HG02798 (cell line): ENCODE measurements around the gene FSTL1.

Experiments used
- ATAC-seq: cut with Tn5 transposase; IDR thresholded peaks from one replicate; pipeline ENCODE4 v1.9.1; 2021; ENCODE audit warnings: mild to moderate bottlenecking; ENCODE audit not compliant: unreplicated experiment, poor library complexity

Gene FSTL1

DNA sequence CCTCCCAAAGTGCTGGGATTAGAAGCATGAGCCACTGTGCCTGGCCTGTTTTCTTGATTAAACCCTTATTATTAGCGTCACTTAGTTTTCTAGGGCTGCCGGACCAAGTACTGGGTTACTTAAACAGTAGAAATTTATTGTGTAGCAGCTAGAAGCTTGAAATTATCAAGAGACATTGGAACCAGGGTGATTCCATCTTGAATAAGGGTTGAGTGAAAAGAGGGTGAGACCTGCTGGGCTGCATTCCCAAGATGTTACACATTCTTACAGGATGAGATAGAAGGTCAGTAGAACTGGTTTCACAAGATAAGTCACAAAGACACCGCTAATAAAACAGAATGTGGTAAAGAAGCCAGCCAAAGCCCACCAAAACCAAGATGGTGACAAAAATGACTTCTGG, 18.6 kb upstream of the FSTL1 start:
- no peak for ATAC-seq

DNA sequence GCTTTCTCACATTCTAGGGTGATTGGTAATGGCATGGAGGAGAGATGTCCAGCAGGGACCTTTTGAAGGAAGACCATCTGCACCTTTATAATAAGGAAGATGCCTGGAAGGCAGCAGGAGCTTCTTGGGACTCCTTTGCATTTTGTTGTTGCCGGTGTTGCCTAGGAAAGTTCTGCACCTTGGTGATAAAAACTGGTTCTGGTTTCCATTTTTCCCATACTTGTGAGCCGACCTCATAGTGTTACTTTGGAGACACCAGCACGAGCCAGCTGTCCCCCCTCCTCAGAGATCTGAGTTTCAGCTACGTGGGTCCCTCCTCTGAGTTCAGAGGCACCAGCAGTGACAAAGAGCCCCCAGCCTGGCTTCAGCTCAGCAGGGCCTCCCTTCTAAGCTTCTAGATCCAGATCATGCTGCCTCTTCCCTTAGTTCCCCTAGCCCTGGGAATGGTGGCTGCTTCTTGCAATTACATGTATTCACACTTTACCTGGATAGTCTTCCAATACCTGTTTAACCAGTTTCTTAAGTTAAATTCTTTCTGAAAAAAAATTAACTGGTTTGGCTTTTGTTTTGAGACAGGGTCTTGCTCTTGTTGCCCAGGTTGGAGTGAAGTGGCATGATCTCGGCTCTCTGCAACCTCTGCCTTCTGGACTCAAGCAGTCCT, 18.0 kb upstream of the FSTL1 start:
- no peak for ATAC-seq

GRCh38 chr3:120462409-120462959, 11.7 kb upstream of the FSTL1 start:
- ATAC-seq = no peak

GRCh38 chr3:120461416-120461815, 10.6 kb upstream of the FSTL1 start:
- no peak for ATAC-seq

DNA sequence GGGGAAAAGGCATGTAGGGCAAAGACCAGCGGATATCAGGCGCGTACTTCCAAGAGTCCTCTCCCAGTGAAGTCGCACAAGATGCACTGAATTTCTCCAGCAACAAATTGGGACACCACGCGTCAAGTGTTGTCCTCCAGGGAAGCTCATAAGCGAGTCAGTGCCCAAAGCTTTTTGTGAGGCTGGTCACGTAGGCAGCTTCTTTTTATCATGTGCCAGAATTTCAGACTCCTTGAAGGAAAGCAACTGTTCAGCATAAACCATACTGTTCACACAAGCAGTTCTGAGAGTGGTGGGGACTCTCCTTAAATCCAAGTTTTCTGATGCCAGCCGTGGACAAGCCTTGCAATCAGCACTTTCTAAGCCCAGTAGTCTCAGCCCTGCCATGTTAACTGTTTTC, 10.1 kb upstream of the FSTL1 start:
- ATAC-seq = no peak

DNA sequence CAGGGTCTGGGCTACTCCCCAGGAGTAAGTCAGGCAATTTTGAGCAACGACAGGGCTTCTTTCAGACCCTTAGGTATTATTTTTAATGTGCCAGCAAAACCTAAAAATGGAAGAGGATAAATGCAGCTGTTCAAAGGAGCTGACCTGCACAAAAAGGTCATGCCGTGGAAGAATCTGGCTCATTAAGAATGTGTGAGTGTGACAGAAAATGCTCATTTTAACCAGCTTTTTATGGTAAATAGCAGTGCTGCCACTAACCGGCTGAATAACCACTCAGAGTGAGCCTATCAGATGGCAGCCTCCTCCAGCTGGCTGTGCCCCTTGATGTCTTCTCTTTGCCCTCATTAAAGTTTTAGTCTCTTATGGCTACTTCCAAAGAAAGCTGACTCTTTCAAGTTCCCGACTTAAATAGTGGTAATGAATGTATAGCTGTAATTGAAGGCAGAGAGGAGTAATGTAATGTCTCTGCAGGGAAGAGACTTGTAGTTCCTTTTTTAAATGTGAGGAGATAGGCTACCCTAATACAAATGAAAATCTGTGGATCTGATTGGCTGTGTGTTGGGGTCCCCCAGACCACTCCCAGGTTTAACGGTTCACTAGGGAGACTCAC, 9.5 kb upstream of the FSTL1 start:
- no peak for ATAC-seq

- ATAC-seq = no peak
Observed at GRCh38 chr3:120459196-120459595, 8.4 kb upstream of the FSTL1 start.

GRCh38 chr3:120457827-120458226, 7.0 kb upstream of the FSTL1 start:
- ATAC-seq = no peak

DNA sequence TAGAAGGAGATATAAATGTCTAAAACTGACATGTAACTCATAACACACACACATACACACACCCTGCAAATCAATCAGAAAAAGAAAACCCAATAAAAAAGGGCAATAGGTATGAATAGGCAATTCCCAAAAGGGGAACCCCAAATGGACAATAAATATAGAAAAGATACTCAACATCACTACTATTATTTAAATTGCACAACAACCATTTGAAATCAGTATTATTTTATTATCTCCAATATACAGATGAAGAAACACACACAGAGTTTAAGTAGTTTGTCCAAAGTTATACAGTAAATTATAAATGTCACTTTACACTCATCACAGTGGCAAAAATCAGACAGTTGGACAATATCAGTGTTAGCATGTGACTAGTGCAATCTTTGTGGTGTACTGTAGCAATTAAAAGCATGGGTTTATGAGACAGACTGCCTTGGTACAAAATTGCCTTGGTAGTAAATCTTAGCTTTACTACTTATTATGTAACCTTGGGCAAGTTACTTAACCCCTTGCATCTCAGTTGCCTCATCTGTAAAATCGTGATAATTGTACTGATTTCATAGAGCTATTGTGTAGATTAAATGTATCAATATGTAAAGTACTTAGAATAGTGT, 3.4 kb upstream of the FSTL1 start:
- no peak for ATAC-seq

GRCh38 chr3:120452816-120453215, 2.0 kb upstream of the FSTL1 start:
- ATAC-seq = no peak

DNA sequence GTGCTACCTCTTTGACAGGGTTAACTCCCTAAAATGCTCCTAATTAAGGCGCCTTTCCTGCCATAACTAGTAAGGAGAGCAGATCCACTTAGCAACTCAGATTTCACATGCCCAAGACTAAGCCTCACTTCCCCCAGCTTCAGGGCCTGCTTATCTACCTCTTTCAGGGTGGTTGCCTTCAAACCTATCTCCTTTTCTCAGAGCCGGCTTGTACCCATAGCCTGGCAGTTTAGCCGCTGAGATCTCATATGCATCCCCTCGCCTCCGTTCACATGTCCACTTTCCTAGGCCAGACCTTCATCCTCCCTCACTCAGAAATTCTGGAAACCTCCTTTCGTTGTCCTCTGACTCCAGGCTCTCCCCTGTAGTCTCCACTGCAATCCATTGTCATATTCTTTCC, 1.0 kb upstream of the FSTL1 start:
- no peak for ATAC-seq

- ATAC-seq = no peak
Observed at GRCh38 chr3:120451272-120451761, 525 bp upstream of the FSTL1 start.

DNA sequence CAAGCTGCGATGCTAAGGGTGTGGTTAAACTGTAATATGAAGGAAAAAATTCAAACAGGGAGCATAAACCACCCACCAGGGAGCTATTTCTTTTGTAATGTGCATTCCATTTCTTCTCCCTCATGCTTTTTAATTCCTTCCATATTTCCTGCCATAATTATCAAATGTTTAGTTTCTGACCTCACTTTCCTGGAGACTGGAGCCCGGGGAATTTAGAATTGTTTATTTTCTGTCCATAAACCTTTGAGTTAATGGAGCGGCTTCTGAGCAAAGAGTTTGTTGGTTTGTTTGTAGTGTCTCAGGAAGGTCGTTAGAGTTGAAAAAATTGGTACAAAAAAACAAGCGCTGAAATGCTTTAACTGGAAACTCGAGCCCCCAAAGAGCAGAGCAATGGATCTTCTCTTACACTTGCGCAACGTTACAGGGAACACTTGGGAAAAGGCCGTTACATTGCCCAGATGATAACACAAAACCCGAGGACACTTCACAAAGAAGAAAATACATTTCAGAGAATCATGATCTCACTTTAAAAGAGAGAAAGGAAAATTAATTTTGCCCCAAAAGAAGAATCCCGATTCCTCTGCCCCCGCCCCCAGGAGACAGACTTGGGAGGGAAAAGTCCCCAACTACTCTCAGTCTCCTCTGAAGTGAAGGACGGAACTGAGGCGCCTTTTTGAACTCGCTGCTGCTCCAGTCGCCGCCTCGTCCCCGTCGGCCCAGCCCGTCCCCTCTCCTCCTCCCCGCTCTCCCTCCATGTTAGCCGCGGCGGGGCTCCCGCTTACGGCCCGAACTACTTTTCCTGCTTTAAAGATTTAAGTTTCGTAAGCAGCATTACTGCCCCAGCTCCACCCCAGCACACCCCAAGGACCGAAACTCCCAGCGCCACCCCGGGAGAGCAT, 842 bp downstream of the FSTL1 start:
- no peak for ATAC-seq

DNA sequence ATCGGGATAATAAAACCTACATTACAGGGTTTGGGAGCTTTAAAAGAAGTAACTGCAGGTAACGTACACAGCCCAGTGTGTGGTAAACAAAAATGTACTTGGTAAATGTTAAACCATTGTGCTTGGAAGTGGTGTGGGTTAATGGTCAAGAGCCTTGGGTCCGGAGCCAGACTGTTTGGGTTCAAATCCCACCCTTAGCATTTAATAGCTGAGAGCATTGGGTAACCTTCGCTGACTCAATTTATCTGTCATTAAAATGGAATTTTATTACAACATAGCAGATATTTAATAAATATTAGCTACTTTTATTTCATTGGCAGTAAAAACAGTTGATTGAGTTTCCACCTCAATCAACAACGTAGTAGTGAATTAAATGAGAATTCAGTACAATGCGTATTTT, 1.5 kb downstream of the FSTL1 start:
- ATAC-seq = no peak

GRCh38 chr3:120448756-120449155, 2.0 kb downstream of the FSTL1 start:
- ATAC-seq = no peak

DNA sequence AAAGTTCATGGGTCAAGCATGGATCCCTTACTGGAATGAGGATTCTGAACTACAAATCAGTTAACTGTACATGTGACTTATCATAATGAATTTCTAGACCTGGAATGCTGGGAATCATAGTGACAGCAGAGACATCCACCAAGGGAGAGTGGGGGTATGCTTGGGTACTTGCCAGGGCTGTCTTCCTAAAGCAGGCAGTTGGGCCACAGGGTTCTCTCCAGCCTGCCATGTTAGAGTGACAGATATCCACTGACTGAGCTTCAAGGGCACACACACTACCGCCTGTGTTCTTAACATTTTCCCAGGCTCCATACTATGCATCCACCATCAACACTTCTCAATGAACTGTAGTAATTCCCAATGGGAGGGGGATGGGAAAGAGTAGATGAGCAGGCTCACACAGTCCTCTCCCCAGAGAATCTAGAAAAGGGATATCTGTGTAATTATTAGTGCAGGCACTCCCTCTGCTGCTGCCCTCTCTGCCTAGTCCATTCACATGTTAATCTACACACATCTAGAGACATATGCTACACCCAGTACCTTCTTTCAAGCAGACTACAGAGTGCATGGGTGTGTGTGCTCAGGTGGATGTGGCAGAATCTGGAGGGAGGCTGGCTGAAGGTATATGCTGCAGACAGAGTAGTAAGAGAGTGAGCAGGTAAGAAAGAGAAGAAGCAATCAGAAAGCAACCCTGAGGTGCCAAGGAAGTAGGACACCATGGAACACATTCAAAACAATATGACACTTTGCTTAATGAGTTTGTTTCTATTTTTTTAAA, 3.7 kb downstream of the FSTL1 start:
- no peak for ATAC-seq

DNA sequence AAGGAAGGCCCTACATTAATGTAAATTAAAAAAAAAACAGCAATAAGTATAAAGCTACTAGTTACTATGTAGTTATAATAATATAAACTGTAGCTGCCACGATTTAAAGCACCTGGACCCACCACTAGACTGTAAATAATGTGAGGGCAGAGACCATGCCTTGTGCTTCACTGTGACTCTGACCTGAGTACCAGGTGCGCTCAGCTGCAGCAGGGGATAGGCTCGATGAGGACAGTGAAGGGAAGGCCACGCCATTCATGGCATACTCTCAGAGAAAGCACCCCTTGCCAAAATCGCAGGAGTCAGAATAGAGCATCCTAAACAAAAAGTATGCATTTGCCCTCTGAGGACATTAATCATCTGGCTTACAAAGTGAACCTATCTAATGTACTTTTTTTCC, 5.1 kb downstream of the FSTL1 start:
- no peak for ATAC-seq

DNA sequence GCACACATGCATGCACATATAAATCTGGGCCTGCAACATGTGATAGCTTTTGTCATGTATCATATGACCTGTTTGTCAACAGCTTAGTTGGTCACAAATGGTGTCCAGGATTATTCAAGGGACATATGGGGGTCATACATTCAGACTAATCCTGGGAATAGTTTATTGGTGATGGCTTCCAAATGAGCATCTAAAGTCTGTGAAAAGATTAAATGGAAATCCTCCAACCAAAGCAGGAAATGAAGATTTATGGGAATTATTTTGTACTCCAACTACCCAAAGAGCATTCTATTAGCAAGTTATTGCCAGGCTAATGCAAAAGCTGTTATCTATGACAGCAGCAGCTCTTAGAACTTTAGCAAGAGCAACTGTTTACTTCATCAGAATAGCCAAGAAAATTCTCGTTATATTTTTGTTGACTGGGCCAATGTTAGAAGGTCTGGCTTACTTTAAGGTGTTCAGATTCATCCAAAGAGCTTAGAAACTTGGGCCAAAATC, 7.1 kb downstream of the FSTL1 start:
- ATAC-seq = no peak

DNA sequence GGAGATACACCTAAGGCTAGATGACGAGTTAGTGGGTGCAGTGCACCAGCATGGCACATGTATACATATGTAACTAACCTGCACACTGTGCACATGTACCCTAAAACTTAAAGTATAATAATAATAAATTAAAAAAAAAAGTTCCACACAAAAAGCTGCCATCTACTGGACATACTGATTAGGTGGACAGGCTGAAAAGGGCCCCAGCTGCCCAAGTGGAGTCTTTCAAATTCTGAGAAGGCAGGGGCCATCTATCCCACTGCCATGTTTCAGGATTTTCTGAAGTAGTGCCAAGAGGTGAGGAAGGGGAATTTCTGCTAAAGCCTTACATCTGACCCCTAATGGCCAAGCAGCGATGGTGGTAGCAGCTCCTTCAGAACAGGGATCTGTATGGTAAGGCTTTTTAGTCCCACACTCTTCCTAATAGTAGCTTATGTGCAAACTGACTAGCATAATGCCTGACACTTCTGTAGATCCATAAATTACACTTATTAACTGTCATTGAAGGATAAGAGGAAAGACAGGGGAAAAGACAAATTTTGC, 7.7 kb downstream of the FSTL1 start:
- no peak for ATAC-seq
